ENCODE results near the gene GPSM1. TPM values are rescaled to one million over a fixed set of nuclear protein-coding genes. Genes with fewer than 3 reads are reported as not detected.
A peak's percentile ranks its signal among the peaks of the same experiment; 100 is the strongest.

The GPSM1 gene
- total RNA-seq, result 1 to 10 TPM; 2.3 to 3.4 TPM

- H3K36me3 ChIP-seq, result no peaks in the 10 kb centered on the region
- H3K9me3 ChIP-seq, result no peaks in the 10 kb centered on the region
- H3K27ac ChIP-seq, result peak within 1 kb of the TSS; percentile 59
- H3K9ac ChIP-seq (ENCODE audit: low read depth in 2 of 2, low read length in 2 of 2), result peak within 1 kb of the TSS; percentile 51 to 71
- no peak for TF ChIP-seq CTCF (IDR thresholded peaks at IDR 0.05)
- H3K4me3 ChIP-seq, result peak within 1 kb of the TSS; percentile 45
- peaks cover 10% of the 10 kb centered on the region for H3K27me3 ChIP-seq
- no peaks in the 10 kb centered on the region for H3K4me1 ChIP-seq
- intact Hi-C loops (cut with DNase I), result no loop called here
- DNase-seq, result no peak
Observed at GRCh38 chr9:136327304-136327974, at the start of gene GPSM1. Gene GPSM1, plus strand, starts transcription at chr9:136327539. Its CDS starts 157 bp downstream, at chr9:136327696.

- intact Hi-C loops (cut with DNase I), result no loop called here
- H3K27ac ChIP-seq, result no peak overlapping the region
- no peak overlapping the region for H3K4me3 ChIP-seq
- no peak overlapping the region for H3K9ac ChIP-seq (ENCODE audit: low read depth in 2 of 2, low read length in 2 of 2)
- no peak for DNase-seq
- H3K36me3 ChIP-seq, result no peaks in the 10 kb centered on the region
- H3K4me1 ChIP-seq, result no peaks in the 10 kb centered on the region
- no peaks in the 10 kb centered on the region for H3K27me3 ChIP-seq
- no peaks in the 10 kb centered on the region for H3K9me3 ChIP-seq
- TF ChIP-seq CTCF (IDR thresholded peaks at IDR 0.05), result no peak
Observed at GRCh38 chr9:136277746-136278145, 49.6 kb upstream of the GPSM1 start.

- no peak for TF ChIP-seq CTCF (IDR thresholded peaks at IDR 0.05)
- no peaks in the 10 kb centered on the region for H3K9me3 ChIP-seq
- no peaks in the 10 kb centered on the region for H3K27me3 ChIP-seq
- no peak overlapping the region for H3K4me3 ChIP-seq
- intact Hi-C loops (cut with DNase I), result no loop called here
- H3K27ac ChIP-seq, result no peak overlapping the region
- no peak for DNase-seq
- no peak overlapping the region for H3K9ac ChIP-seq (ENCODE audit: low read depth in 2 of 2, low read length in 2 of 2)
- H3K4me1 ChIP-seq, result peaks cover 2% of the 10 kb centered on the region
- H3K36me3 ChIP-seq, result no peaks in the 10 kb centered on the region
Observed at GRCh38 chr9:136278221-136278620, 49.1 kb upstream of the GPSM1 start.

GRCh38 chr9:136278894-136279293 lies 48.4 kb upstream of the GPSM1 start:
- DNase-seq, result no peak
- Histone ChIP-seq H3K9me3 (no peaks in the 10 kb centered on the region), H3K27me3 (no peaks in the 10 kb centered on the region), H3K4me3 (no peak overlapping the region), H3K9ac (ENCODE audit: low read depth in 2 of 2, low read length in 2 of 2) (no peak overlapping the region), H3K36me3 (no peaks in the 10 kb centered on the region), H3K27ac (no peak overlapping the region), H3K4me1 (peaks cover 5% of the 10 kb centered on the region)
- no peak for TF ChIP-seq CTCF (IDR thresholded peaks at IDR 0.05)
- intact Hi-C loops (cut with DNase I), result no loop called here

GRCh38 chr9:136279471-136279870 lies 47.9 kb upstream of the GPSM1 start:
- H3K9me3 ChIP-seq, result no peaks in the 10 kb centered on the region
- H3K4me1 ChIP-seq, result peaks cover 5% of the 10 kb centered on the region
- no peak overlapping the region for H3K27ac ChIP-seq
- intact Hi-C loops (cut with DNase I), result no loop called here
- no peak for TF ChIP-seq CTCF (IDR thresholded peaks at IDR 0.05)
- H3K27me3 ChIP-seq, result no peaks in the 10 kb centered on the region
- no peaks in the 10 kb centered on the region for H3K36me3 ChIP-seq
- H3K4me3 ChIP-seq, result no peak overlapping the region
- no peak for DNase-seq
- H3K9ac ChIP-seq (ENCODE audit: low read depth in 2 of 2, low read length in 2 of 2), result no peak overlapping the region
